Measurements from ENCODE around the gene MRI1. TPM values are rescaled to one million over a fixed set of nuclear protein-coding genes. Genes with fewer than 3 reads are reported as not detected.
A peak's percentile ranks its signal among the peaks of the same experiment; 100 is the strongest.

The MRI1 gene
- total RNA-seq = 10 to 100 TPM; 35.8 to 38.2 TPM

- H3K9me3 Mint-ChIP-seq = no peaks in the 10 kb centered on the region
- peaks cover 22% of the 10 kb centered on the region for H3K36me3 Mint-ChIP-seq
- H3K4me3 Mint-ChIP-seq = peak within 1 kb of the TSS; percentile 85
- no peaks in the 10 kb centered on the region for H3K27me3 Mint-ChIP-seq
- H3K27ac Mint-ChIP-seq = peak within 1 kb of the TSS; percentile 86
- peaks cover 16% of the 10 kb centered on the region for H3K4me1 Mint-ChIP-seq
- peak; percentile 74 for DNase-seq
Observed at GRCh38 chr19:13764101-13764807, at the start of gene MRI1. Gene MRI1 (plus strand): TSS chr19:13764522. CDS start chr19:13764589, 67 bp downstream.

GRCh38 chr19:13717194-13717643 is 47.1 kb upstream of the MRI1 start:
- H3K27me3 Mint-ChIP-seq = peaks cover 11% of the 10 kb centered on the region
- H3K27ac Mint-ChIP-seq = no peak overlapping the region
- DNase-seq = no peak
- H3K36me3 Mint-ChIP-seq = peaks cover 3% of the 10 kb centered on the region
- no peak overlapping the region for H3K4me3 Mint-ChIP-seq
- no peaks in the 10 kb centered on the region for H3K4me1 Mint-ChIP-seq
- H3K9me3 Mint-ChIP-seq = peaks cover 6% of the 10 kb centered on the region

DNA sequence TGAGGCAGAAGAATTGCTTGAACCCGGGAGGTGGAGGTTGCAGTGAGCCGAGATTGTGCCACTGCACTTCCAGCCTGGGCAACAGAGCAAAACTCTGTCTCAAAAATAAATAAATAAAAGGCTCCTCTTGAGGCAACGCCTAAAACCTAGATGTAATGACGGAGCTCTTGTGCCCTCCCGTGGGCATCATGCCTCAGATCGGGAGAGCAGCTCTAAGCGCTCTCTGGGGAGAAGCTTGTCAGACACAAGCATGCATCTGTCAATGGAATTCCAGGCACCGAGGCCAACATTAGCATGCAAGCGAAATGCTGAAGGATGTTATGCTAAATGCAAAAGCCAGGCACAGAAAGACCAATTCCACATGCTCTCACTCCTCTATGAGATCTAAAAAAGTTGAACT is 45.6 kb upstream of the MRI1 start:
- no peaks in the 10 kb centered on the region for H3K4me1 Mint-ChIP-seq
- peaks cover 11% of the 10 kb centered on the region for H3K27me3 Mint-ChIP-seq
- peaks cover 6% of the 10 kb centered on the region for H3K9me3 Mint-ChIP-seq
- no peak for DNase-seq
- no peak overlapping the region for H3K27ac Mint-ChIP-seq
- H3K36me3 Mint-ChIP-seq = peaks cover 3% of the 10 kb centered on the region
- H3K4me3 Mint-ChIP-seq = no peak overlapping the region

DNA sequence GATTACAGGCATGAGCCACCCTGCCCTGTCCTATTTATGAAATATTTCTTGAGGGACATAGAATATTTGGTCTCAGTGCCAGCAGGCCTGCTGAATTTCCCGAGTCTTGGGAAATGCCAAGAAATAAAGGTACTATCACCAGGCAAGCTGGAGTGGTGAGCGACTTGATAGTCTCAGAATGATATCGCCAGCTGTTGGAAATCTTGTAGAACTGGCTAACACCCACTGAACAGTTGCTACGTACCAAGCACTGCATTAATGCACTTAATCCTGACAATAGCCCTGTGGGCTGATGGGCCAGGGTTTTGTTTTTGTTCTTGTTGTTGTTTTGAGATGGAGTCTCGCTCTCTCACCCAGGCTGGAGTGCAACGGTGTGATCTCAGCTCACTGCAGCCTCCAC is 42.2 kb upstream of the MRI1 start:
- Mint-ChIP-seq H3K4me3 (no peak overlapping the region), H3K27me3 (peaks cover 5% of the 10 kb centered on the region), H3K4me1 (no peaks in the 10 kb centered on the region), H3K9me3 (no peaks in the 10 kb centered on the region), H3K36me3 (no peaks in the 10 kb centered on the region), H3K27ac (no peak overlapping the region)
- no peak for DNase-seq

GRCh38 chr19:13723206-13723605 is 41.1 kb upstream of the MRI1 start:
- no peaks in the 10 kb centered on the region for H3K36me3 Mint-ChIP-seq
- DNase-seq = no peak
- no peaks in the 10 kb centered on the region for H3K9me3 Mint-ChIP-seq
- H3K4me1 Mint-ChIP-seq = no peaks in the 10 kb centered on the region
- H3K4me3 Mint-ChIP-seq = no peak overlapping the region
- H3K27ac Mint-ChIP-seq = no peak overlapping the region
- H3K27me3 Mint-ChIP-seq = no peaks in the 10 kb centered on the region

GRCh38 chr19:13726323-13726722 is 38.0 kb upstream of the MRI1 start:
- H3K4me3 Mint-ChIP-seq = no peak overlapping the region
- peaks cover 18% of the 10 kb centered on the region for H3K4me1 Mint-ChIP-seq
- no peaks in the 10 kb centered on the region for H3K36me3 Mint-ChIP-seq
- no peak for DNase-seq
- no peaks in the 10 kb centered on the region for H3K9me3 Mint-ChIP-seq
- no peak overlapping the region for H3K27ac Mint-ChIP-seq
- H3K27me3 Mint-ChIP-seq = no peaks in the 10 kb centered on the region

- Mint-ChIP-seq H3K36me3 (no peaks in the 10 kb centered on the region), H3K9me3 (no peaks in the 10 kb centered on the region), H3K27me3 (no peaks in the 10 kb centered on the region), H3K27ac (no peak overlapping the region), H3K4me1 (peaks cover 22% of the 10 kb centered on the region), H3K4me3 (no peak overlapping the region)
- DNase-seq = no peak
Observed at GRCh38 chr19:13727798-13728197, 36.5 kb upstream of the MRI1 start.

- no peaks in the 10 kb centered on the region for H3K27me3 Mint-ChIP-seq
- peaks cover 22% of the 10 kb centered on the region for H3K4me1 Mint-ChIP-seq
- no peaks in the 10 kb centered on the region for H3K36me3 Mint-ChIP-seq
- no peak overlapping the region for H3K4me3 Mint-ChIP-seq
- peak overlapping the region; percentile 96 for H3K27ac Mint-ChIP-seq
- no peaks in the 10 kb centered on the region for H3K9me3 Mint-ChIP-seq
- no peak for DNase-seq
Observed at GRCh38 chr19:13729859-13730258, 34.5 kb upstream of the MRI1 start.

GRCh38 chr19:13731147-13731964 is 33.0 kb upstream of the MRI1 start:
- H3K4me1 Mint-ChIP-seq = peaks cover 22% of the 10 kb centered on the region
- peak; percentile 96 for DNase-seq
- H3K27ac Mint-ChIP-seq = peak overlapping the region; percentile 96
- H3K36me3 Mint-ChIP-seq = no peaks in the 10 kb centered on the region
- no peaks in the 10 kb centered on the region for H3K27me3 Mint-ChIP-seq
- H3K9me3 Mint-ChIP-seq = no peaks in the 10 kb centered on the region
- peak overlapping the region; percentile 89 for H3K4me3 Mint-ChIP-seq

DNA sequence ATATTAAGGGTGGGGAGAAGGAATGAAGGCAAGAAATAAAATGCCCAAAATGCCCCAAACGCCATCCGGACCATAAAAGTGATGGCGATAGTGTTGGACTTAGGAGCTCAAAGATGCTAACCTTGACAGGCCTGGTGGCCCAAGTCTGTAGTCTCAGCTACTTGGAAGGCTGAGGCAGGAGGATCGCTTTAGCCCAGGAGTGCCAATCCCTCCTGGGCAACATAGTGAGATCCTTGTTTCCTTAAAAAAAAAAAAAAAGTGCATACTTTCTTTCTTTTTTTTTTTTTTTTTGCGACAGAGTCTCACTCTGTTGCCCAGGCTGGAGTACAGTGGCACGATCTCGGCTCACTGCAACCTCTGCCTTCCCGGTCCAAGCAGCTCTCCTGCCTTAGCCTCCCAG is 32.0 kb upstream of the MRI1 start:
- no peaks in the 10 kb centered on the region for H3K9me3 Mint-ChIP-seq

DNA sequence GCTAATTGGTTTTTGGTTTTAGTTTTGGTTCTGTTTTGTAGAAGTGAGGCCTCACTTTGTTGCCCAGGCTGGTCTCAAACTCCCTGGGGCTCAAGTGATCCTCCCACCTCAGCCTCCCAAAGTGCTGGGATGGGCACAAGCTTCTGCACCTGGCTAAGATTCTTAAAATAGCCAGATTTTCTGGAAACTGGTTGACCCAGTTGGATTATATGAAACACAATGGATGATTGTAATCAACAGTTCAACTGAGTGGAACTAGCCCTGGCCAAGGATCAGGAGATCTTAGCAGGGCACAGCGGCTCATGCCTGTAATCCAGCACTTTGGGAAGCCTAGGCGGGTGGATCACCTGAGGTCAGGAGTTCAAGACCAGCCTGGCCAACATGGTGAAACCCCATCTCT is 29.6 kb upstream of the MRI1 start:
- H3K27me3 Mint-ChIP-seq = no peaks in the 10 kb centered on the region
- H3K4me1 Mint-ChIP-seq = peaks cover 19% of the 10 kb centered on the region
- H3K27ac Mint-ChIP-seq = no peak overlapping the region
- peaks cover 3% of the 10 kb centered on the region for H3K36me3 Mint-ChIP-seq
- DNase-seq = no peak
- H3K9me3 Mint-ChIP-seq = no peaks in the 10 kb centered on the region
- no peak overlapping the region for H3K4me3 Mint-ChIP-seq

More for the DNA sequence above, 32.0 kb upstream of the MRI1 start:
- DNase-seq = no peak
- H3K27me3 Mint-ChIP-seq = no peaks in the 10 kb centered on the region
- H3K27ac Mint-ChIP-seq = no peak overlapping the region
- peak overlapping the region; percentile 89 for H3K4me3 Mint-ChIP-seq
- peaks cover 22% of the 10 kb centered on the region for H3K4me1 Mint-ChIP-seq
- H3K36me3 Mint-ChIP-seq = no peaks in the 10 kb centered on the region

DNA sequence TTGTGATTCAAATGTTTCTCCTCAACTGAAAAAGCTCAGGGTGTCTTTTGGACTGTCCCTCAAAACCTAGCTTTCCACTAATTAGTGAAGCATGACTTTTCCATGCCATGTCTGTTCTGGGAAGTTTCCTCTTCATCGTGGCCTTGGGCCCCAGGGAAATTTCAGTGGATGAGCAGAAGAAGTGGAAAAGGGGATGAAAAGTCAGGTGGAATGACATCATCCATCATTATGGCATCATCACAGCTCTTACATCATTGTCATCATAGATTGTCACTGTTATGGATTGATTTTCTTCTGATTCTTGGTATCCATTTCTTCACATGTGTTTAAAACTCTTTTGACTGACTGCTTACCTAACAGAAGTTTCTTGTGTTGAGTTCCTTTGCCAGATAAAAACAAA is 26.2 kb upstream of the MRI1 start:
- no peak for DNase-seq
- no peak overlapping the region for H3K4me3 Mint-ChIP-seq

DNA sequence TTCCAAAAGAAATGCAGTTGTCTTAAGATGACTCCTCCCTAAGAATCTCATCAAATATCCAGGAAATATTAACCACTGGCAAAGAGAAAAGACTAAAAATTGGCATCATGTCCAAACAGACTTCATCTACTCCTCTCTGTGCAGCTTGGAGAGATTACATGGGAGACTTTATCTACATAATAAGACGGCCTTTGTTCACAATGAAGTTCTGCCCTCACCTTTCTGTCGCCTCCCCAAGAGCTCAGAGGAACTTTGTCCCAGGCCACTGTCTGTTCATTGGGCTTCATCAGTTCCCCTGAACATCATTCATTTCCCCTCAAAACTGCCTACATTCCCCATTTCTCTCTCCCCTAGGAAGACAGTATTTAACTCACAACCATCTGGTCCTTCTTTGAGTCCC is 22.4 kb upstream of the MRI1 start:
- Mint-ChIP-seq H3K27ac (no peak overlapping the region), H3K4me1 (no peaks in the 10 kb centered on the region), H3K4me3 (no peak overlapping the region)

More for the DNA sequence above, 26.2 kb upstream of the MRI1 start:
- H3K27me3 Mint-ChIP-seq = no peaks in the 10 kb centered on the region
- H3K27ac Mint-ChIP-seq = no peak overlapping the region
- H3K36me3 Mint-ChIP-seq = peaks cover 3% of the 10 kb centered on the region
- H3K9me3 Mint-ChIP-seq = no peaks in the 10 kb centered on the region
- H3K4me1 Mint-ChIP-seq = no peaks in the 10 kb centered on the region

DNA sequence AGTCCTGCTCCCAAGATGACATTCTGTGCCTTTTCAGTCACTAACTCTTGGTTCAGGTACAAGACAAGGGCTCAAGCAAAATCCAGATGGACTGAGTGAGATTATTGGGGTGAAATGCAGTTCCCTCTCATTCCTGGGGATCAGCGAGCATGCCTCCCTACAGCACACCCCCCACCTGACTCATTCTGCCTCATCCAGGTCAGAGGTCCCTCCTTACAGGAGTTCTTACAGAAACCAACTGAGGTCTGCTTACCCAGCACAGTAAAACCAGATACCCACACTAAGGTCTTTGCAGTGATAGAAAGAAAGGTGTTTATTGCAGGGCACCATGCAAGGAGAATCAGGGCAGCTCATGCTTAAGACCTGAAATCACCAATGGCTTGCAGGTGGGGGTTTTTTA is 21.6 kb upstream of the MRI1 start:
- Mint-ChIP-seq H3K9me3 (peaks cover 4% of the 10 kb centered on the region), H3K27ac (no peak overlapping the region), H3K4me3 (no peak overlapping the region), H3K36me3 (peaks cover 7% of the 10 kb centered on the region), H3K27me3 (no peaks in the 10 kb centered on the region), H3K4me1 (no peaks in the 10 kb centered on the region)
- no peak for DNase-seq

More for the DNA sequence above, 22.4 kb upstream of the MRI1 start:
- H3K9me3 Mint-ChIP-seq = no peaks in the 10 kb centered on the region
- DNase-seq = no peak
- H3K36me3 Mint-ChIP-seq = peaks cover 3% of the 10 kb centered on the region
- no peaks in the 10 kb centered on the region for H3K27me3 Mint-ChIP-seq

DNA sequence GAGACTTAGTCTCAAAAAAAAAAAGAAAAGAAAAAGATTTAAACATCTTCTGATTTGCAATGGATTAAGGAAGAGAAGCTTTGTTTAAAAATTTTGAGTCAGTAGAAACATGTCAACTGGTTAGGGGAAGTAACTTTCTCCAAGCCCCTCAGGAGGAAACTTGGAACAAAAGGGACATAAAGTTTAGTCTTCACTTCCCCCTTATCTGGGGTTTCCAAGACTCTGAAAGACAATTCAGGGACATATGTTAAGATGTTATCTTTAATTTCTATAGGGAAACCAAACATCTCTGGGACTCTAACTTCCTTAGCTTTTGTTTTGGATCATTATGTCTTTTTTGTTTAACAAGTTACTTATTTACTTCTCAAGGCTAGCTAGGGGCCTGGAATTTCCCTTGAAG is 20.1 kb upstream of the MRI1 start:
- Mint-ChIP-seq H3K9me3 (peaks cover 4% of the 10 kb centered on the region), H3K36me3 (peaks cover 7% of the 10 kb centered on the region), H3K4me3 (no peak overlapping the region), H3K4me1 (peaks cover 8% of the 10 kb centered on the region), H3K27me3 (no peaks in the 10 kb centered on the region), H3K27ac (no peak overlapping the region)
- DNase-seq = no peak
